PC-3 (cell line): ENCODE data around the gene VPS26B. TPM values are rescaled to one million over a fixed set of nuclear protein-coding genes. Genes with fewer than 3 reads are reported as not detected.
A peak's percentile ranks its signal among the peaks of the same experiment; 100 is the strongest.

ENCODE experiments used
- ATAC-seq: fragments of 200-7000 bp; cut with Tn5 transposase; 2 replicates; pipeline ENCODE4 v1.9.1; 2020; ENCODE audit warnings: mild to moderate bottlenecking, moderate library complexity
- BruUV-seq: library from RNA; stranded (reverse); fragments of 400-500 nt; replicated peaks from 2 replicates; lab custom pipeline; 2021; lab: Mats Ljungman, UMichigan
- CTCF ChIA-PET: fragments of 300-600 bp; sonication (Branson Sonifier 250); formaldehyde crosslinking; loops from one replicate; lab custom pipeline; 2022; ENCODE audit warnings: antibody characterized with exemption; lab: Charles Lee
- POLR2A ChIA-PET: fragments of 300-600 bp; sonication (Branson Sonifier 250); formaldehyde crosslinking; loops from one replicate; lab custom pipeline; 2022; ENCODE audit warnings: antibody characterized with exemption; ENCODE audit not compliant: unreplicated experiment; lab: Charles Lee
- DNase-seq: peaks from one replicate; pipeline ENCODE4 v3.0.0-alpha.2; 2015
- H2AFZ ChIP-seq: fragments of 300-600 bp; sonication (generic); 2 replicates; pipeline ENCODE4 v1.6.0; 2016; ENCODE audit warnings: antibody characterized with exemption, low read length
- H3F3A ChIP-seq: fragments of 300-600 bp; sonication (generic); one replicate; pipeline ENCODE4 v1.6.0; 2017; ENCODE audit warnings: antibody characterized with exemption, low read length, control low read depth, mild to moderate bottlenecking; ENCODE audit not compliant: unreplicated experiment
- H3K27ac ChIP-seq: fragments of 300-600 bp; sonication (generic); 2 replicates; pipeline ENCODE4 v1.5.1; 2016; ENCODE audit warnings: mild to moderate bottlenecking, low read length
- H3K27me3 ChIP-seq: fragments of 300-600 bp; sonication (generic); 2 replicates; pipeline ENCODE4 v1.6.1; 2016; ENCODE audit warnings: low read length, mixed read lengths
- H3K36me3 ChIP-seq: fragments of 300-600 bp; sonication (generic); 2 replicates; pipeline ENCODE4 v1.6.1; 2016; ENCODE audit warnings: low read depth, mixed run types, low read length, mixed read lengths
- H3K4me1 ChIP-seq: fragments of 300-600 bp; sonication (generic); 2 replicates; pipeline ENCODE4 v1.5.1; 2016; ENCODE audit warnings: low read length; ENCODE audit not compliant: insufficient read depth
- H3K4me2 ChIP-seq: fragments of 300-600 bp; sonication (generic); 2 replicates; pipeline ENCODE4 v1.6.0; 2016; ENCODE audit warnings: low read length
- H3K4me3 ChIP-seq: fragments of 300-600 bp; sonication (generic); 2 replicates; pipeline ENCODE4 v1.5.1; 2016; ENCODE audit warnings: mild to moderate bottlenecking, low read length, mixed read lengths
- H3K79me2 ChIP-seq: fragments of 300-600 bp; sonication (generic); 2 replicates; pipeline ENCODE4 v1.6.1; 2017; ENCODE audit warnings: low read length, mixed read lengths
- H3K9ac ChIP-seq: fragments of 300-600 bp; sonication (generic); 2 replicates; pipeline ENCODE4 v1.6.0; 2016; ENCODE audit warnings: mild to moderate bottlenecking, low read length
- H3K9me2 ChIP-seq: fragments of 300-600 bp; sonication (generic); replicated peaks from 2 replicates; pipeline ENCODE4 v1.6.1; 2016; ENCODE audit warnings: mixed run types, low read length, mixed read lengths
- H3K9me3 ChIP-seq: fragments of 300-600 bp; sonication (generic); 2 replicates; pipeline ENCODE4 v1.6.1; 2016; ENCODE audit warnings: low read length, mixed read lengths
- H4K20me1 ChIP-seq: fragments of 300-600 bp; sonication (generic); 2 replicates; pipeline ENCODE4 v1.6.1; 2016; ENCODE audit warnings: low read length, mixed read lengths
- EZH2 ChIP-seq: fragments of 300-600 bp; sonication (generic); IDR thresholded peaks from one replicate; pipeline ENCODE4 v1.6.1; 2017; ENCODE audit warnings: antibody characterized with exemption, mild to moderate bottlenecking, low read length; ENCODE audit not compliant: unreplicated experiment
- EZH2phosphoT487 ChIP-seq: fragments of 300-600 bp; sonication (generic); IDR thresholded peaks from 2 replicates; pipeline ENCODE4 v1.6.1; 2018; ENCODE audit warnings: mild to moderate bottlenecking, antibody characterized with exemption, low read length, borderline replicate concordance
- intact Hi-C: fragments of 100-400 bp; cut with micrococcal nuclease; formaldehyde crosslinking; loops from 2 replicates; pipeline ENCODE4 v1.9.0; 2023
- total RNA-seq: library from RNA; depleted of rRNA; stranded (reverse); fragments of >200 nt; gene quantifications from 2 replicates; pipeline ENCODE4 v1.2.3, GENCODE V29; 2014
- TF ChIP-seq, protein P1 (sequence below): fragments of 300-600 bp; sonication (generic); conservative IDR thresholded peaks from 2 replicates; pipeline ENCODE4 v1.5.1; 2017; ENCODE audit warnings: antibody characterized with exemption, low read depth, mild to moderate bottlenecking, low read length

The VPS26B gene
- total RNA-seq, 1 experiment from 2014 or later, result 49.2 TPM

DNA sequence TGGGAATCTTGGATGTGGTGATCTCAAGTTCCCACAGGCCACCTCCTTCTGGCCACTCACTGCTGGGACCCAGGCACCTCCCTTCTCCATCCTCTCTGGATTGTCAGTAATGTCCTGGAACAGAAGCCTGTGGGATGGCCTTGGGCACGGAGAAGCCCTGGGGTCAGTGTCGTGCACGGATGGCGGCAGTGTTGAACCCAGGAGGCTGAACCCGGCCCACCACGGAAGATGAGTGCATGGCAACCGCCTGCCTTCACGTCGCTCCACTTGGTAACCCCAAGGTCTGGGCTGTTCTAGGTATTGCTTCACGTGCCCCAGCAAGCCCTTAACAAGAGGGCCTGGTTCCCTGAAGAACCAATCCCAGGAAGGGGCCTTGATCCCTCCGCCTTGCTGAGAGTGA is 21.6 kb downstream of the VPS26B start:
- H3K4me2 ChIP-seq, result no peak overlapping the region
- no peaks in the 10 kb centered on the region for H3K27me3 ChIP-seq
- ChIA-PET CTCF (no interaction called here), POLR2A (no interaction called here)
- no peaks in the 10 kb centered on the region for H3K9me2 ChIP-seq
- no peaks in the 10 kb centered on the region for H3K79me2 ChIP-seq
- no peak overlapping the region for H3K4me3 ChIP-seq
- ATAC-seq (no peak), DNase-seq (no peak)
- H3K27ac ChIP-seq, result no peak overlapping the region
- TF ChIP-seq EZH2phosphoT487 (no peak), EZH2 (no peak)
- TF ChIP-seq, protein P1, sequence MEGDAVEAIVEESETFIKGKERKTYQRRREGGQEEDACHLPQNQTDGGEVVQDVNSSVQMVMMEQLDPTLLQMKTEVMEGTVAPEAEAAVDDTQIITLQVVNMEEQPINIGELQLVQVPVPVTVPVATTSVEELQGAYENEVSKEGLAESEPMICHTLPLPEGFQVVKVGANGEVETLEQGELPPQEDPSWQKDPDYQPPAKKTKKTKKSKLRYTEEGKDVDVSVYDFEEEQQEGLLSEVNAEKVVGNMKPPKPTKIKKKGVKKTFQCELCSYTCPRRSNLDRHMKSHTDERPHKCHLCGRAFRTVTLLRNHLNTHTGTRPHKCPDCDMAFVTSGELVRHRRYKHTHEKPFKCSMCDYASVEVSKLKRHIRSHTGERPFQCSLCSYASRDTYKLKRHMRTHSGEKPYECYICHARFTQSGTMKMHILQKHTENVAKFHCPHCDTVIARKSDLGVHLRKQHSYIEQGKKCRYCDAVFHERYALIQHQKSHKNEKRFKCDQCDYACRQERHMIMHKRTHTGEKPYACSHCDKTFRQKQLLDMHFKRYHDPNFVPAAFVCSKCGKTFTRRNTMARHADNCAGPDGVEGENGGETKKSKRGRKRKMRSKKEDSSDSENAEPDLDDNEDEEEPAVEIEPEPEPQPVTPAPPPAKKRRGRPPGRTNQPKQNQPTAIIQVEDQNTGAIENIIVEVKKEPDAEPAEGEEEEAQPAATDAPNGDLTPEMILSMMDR, result no peak
- no peak overlapping the region for H3K9ac ChIP-seq
- H3F3A ChIP-seq, result no peaks in the 10 kb centered on the region
- no peaks in the 10 kb centered on the region for H4K20me1 ChIP-seq
- intact Hi-C loops, result no loop called here
- peaks cover 41% of the 10 kb centered on the region; the same call in 1 of the 2 replicates for H3K36me3 ChIP-seq
- no TSS peak for BruUV-seq
- no peak overlapping the region for H2AFZ ChIP-seq
- H3K9me3 ChIP-seq, result no peaks in the 10 kb centered on the region
- H3K4me1 ChIP-seq, result no peaks in the 10 kb centered on the region

DNA sequence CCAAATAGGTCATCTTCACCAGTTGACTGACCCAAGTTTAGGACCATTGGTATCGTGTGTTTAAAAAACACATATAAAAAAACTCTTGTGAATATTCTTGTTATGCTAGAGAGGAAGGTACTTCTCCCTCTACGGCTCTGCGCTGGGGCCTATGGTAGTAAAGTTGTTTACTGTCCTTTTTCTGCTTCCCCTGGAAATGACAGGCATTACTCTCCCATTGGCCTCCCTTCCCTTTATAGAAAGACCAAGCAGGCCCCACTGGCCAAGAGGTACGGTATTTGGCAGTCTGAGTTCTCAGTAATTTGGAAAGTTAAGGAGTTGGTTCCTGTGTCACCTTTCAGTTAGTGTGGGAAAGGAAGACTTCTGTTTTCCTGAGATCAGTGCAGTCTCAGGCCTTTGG is 22.2 kb downstream of the VPS26B start:
- H3K27ac ChIP-seq, result no peak overlapping the region
- no peak overlapping the region for H3K4me2 ChIP-seq
- H3K4me1 ChIP-seq, result peaks cover 1% of the 10 kb centered on the region; the same call in 1 of the 2 replicates
- intact Hi-C loops, result no loop called here
- H3K27me3 ChIP-seq, result no peaks in the 10 kb centered on the region
- TSS peak; percentile 5 for BruUV-seq
- peaks cover 39% of the 10 kb centered on the region; the same call in 1 of the 2 replicates for H3K36me3 ChIP-seq
- H3K9ac ChIP-seq, result no peak overlapping the region
- H4K20me1 ChIP-seq, result no peaks in the 10 kb centered on the region
- ATAC-seq (no peak), DNase-seq (no peak)
- no peak overlapping the region for H3K4me3 ChIP-seq
- no peaks in the 10 kb centered on the region for H3K9me3 ChIP-seq
- no peak overlapping the region for H2AFZ ChIP-seq
- no peaks in the 10 kb centered on the region for H3K9me2 ChIP-seq
- POLR2A ChIA-PET, result no interaction called here
- TF ChIP-seq EZH2phosphoT487, result no peak
- TF ChIP-seq EZH2, result no peak
- TF ChIP-seq, protein P1, result no peak
- H3K79me2 ChIP-seq, result no peaks in the 10 kb centered on the region; the same call in 1 of the 2 replicates
- no peaks in the 10 kb centered on the region for H3F3A ChIP-seq
- CTCF ChIA-PET, result no interaction called here

DNA sequence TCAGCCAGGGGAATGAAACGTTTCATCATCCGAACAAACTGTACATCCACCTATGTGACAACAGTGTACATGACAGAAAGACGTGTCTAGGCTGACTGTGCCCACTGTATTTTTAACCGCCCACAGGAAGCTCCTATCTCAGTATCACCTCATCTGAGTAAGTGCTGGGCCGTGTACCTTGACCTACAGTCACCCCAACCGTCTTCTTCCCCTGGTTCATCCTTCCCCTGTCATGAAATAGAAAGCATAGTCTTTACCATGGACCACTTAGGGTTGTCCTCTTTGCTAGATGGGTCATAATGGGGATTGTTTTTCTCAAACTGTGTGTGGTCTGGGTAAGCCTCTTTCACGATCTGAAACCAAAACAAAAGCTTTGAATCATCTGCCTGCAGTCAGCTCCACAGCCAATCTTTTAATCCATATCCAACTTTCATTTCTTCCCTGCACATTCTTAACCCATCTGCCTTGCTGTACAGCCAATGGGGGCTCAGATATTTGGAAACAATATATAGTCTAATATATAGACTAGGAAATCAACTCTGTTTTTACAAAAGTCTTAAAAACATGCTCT is 24.5 kb downstream of the VPS26B start:
- Histone ChIP-seq H3K9ac (no peak overlapping the region), H3K4me2 (no peak overlapping the region), H3K4me1 (peaks cover 10% of the 10 kb centered on the region; the same call in 1 of the 2 replicates), H3K27me3 (no peaks in the 10 kb centered on the region), H3K27ac (no peak overlapping the region), H2AFZ (no peak overlapping the region), H3K9me3 (no peaks in the 10 kb centered on the region), H3K4me3 (no peak overlapping the region), H3K9me2 (no peaks in the 10 kb centered on the region), H4K20me1 (no peaks in the 10 kb centered on the region), H3K36me3 (peaks cover 26% of the 10 kb centered on the region; the same call in 1 of the 2 replicates), H3K79me2 (peaks cover 10% of the 10 kb centered on the region; the same call in 1 of the 2 replicates), H3F3A (no peaks in the 10 kb centered on the region)
- CTCF ChIA-PET, result no interaction called here
- TF ChIP-seq, protein P1, result no peak
- TF ChIP-seq EZH2 (no peak), EZH2phosphoT487 (no peak)
- DNase-seq, result no peak
- BruUV-seq, result no TSS peak
- intact Hi-C loops, result no loop called here
- POLR2A ChIA-PET, result no interaction called here
- ATAC-seq, result no peak
